Nephron (organoid): ENCODE measurements around the gene UXT.

Experiments used
- H3K27ac Mint-ChIP-seq, 3 experiments: 2 replicates each; pipeline ENCODE4 v1.8.0; 2020; ENCODE audit warnings: mixed read lengths in 3 of 3, mild to moderate bottlenecking in 2 of 3, moderate library complexity in 1 of 3
- H3K27me3 Mint-ChIP-seq: 2 replicates; pipeline ENCODE4 v1.8.0; 2021; ENCODE audit warnings: low read depth, mild to moderate bottlenecking, moderate library complexity, mixed read lengths
- H3K36me3 Mint-ChIP-seq: 2 replicates; pipeline ENCODE4 v1.8.0; 2020; ENCODE audit warnings: low read depth, mixed read lengths
- H3K4me1 Mint-ChIP-seq: 2 replicates; pipeline ENCODE4 v1.8.0; 2020; ENCODE audit warnings: mixed read lengths
- H3K4me3 Mint-ChIP-seq, 3 experiments: 2 replicates each; pipeline ENCODE4 v1.8.0; 2020; ENCODE audit warnings: mild to moderate bottlenecking in 3 of 3, mixed read lengths in 3 of 3, moderate library complexity in 2 of 3
- H3K9me3 Mint-ChIP-seq: 2 replicates; pipeline ENCODE4 v1.8.0; 2020; ENCODE audit warnings: mixed read lengths
- CTCF ChIP-seq, 3 experiments: fragments of 200-600 bp; sonication (generic); IDR thresholded peaks; one replicate each; pipeline ENCODE4 v1.5.0; 2021; ENCODE audit warnings: antibody characterized with exemption in 3 of 3; ENCODE audit not compliant: unreplicated experiment in 3 of 3

The UXT gene

GRCh38 chrX:47628982-47629381, 30.0 kb downstream of the UXT start:
- Mint-ChIP-seq H3K4me3 (no peak overlapping the region), H3K36me3 (no peaks in the 10 kb centered on the region), H3K4me1 (no peaks in the 10 kb centered on the region), H3K27ac (no peak overlapping the region), H3K27me3 (peaks cover 2% of the 10 kb centered on the region), H3K9me3 (peaks cover 10% of the 10 kb centered on the region)
- TF ChIP-seq CTCF (IDR thresholded peaks at IDR 0.05; ENCODE audit: unreplicated experiment in 3 of 3) = no peak

GRCh38 chrX:47625365-47625764, 33.6 kb downstream of the UXT start:
- Mint-ChIP-seq H3K4me1 (no peaks in the 10 kb centered on the region), H3K4me3 (no peak overlapping the region), H3K9me3 (peaks cover 19% of the 10 kb centered on the region)

GRCh38 chrX:47623540-47624027, 35.4 kb downstream of the UXT start:
- Mint-ChIP-seq H3K4me3 (peak overlapping the region; percentile 79 to 85 (median 81)), H3K27ac (no peak overlapping the region)

More at GRCh38 chrX:47625365-47625764, 33.6 kb downstream of the UXT start:
- Mint-ChIP-seq H3K27me3 (peaks cover 35% of the 10 kb centered on the region), H3K36me3 (no peaks in the 10 kb centered on the region), H3K27ac (no peak overlapping the region)
- no peak for TF ChIP-seq CTCF (IDR thresholded peaks at IDR 0.05; ENCODE audit: unreplicated experiment in 3 of 3)

GRCh38 chrX:47621851-47622250, 37.1 kb downstream of the UXT start:
- no peak for TF ChIP-seq CTCF (IDR thresholded peaks at IDR 0.05; ENCODE audit: unreplicated experiment in 3 of 3)
- Mint-ChIP-seq H3K4me3 (no peak overlapping the region), H3K36me3 (no peaks in the 10 kb centered on the region), H3K9me3 (peaks cover 29% of the 10 kb centered on the region), H3K4me1 (no peaks in the 10 kb centered on the region), H3K27ac (no peak overlapping the region), H3K27me3 (peaks cover 54% of the 10 kb centered on the region)

More at GRCh38 chrX:47623540-47624027, 35.4 kb downstream of the UXT start:
- no peak for TF ChIP-seq CTCF (IDR thresholded peaks at IDR 0.05; ENCODE audit: unreplicated experiment in 3 of 3)
- H3K9me3 Mint-ChIP-seq = peaks cover 17% of the 10 kb centered on the region
- H3K27me3 Mint-ChIP-seq = peaks cover 43% of the 10 kb centered on the region
- H3K36me3 Mint-ChIP-seq = no peaks in the 10 kb centered on the region
- no peaks in the 10 kb centered on the region for H3K4me1 Mint-ChIP-seq

- Mint-ChIP-seq H3K4me1 (no peaks in the 10 kb centered on the region), H3K36me3 (no peaks in the 10 kb centered on the region), H3K4me3 (peak overlapping the region in 2 of 3 experiments; percentile 26 to 36), H3K27me3 (peaks cover 54% of the 10 kb centered on the region), H3K9me3 (peaks cover 25% of the 10 kb centered on the region), H3K27ac (no peak overlapping the region)
- no peak for TF ChIP-seq CTCF (IDR thresholded peaks at IDR 0.05; ENCODE audit: unreplicated experiment in 3 of 3)
Measured at GRCh38 chrX:47620303-47620685, 38.7 kb downstream of the UXT start.
